ENCODE results near the gene SKOR2. TPM values are rescaled to one million over a fixed set of nuclear protein-coding genes. Genes with fewer than 3 reads are reported as not detected.

The SKOR2 gene
- not detected for total RNA-seq

- no peak within 1 kb of the TSS for H3K27ac ChIP-seq
Measured at GRCh38 chr18:47251289-47252120, at the start of gene SKOR2. TSS of gene SKOR2 (minus strand) at chr18:47251660. CDS start at chr18:47249183, 2,477 bp downstream.

GRCh38 chr18:47296462-47296861 is 45.0 kb upstream of the SKOR2 start:
- TF ChIP-seq, protein P1, sequence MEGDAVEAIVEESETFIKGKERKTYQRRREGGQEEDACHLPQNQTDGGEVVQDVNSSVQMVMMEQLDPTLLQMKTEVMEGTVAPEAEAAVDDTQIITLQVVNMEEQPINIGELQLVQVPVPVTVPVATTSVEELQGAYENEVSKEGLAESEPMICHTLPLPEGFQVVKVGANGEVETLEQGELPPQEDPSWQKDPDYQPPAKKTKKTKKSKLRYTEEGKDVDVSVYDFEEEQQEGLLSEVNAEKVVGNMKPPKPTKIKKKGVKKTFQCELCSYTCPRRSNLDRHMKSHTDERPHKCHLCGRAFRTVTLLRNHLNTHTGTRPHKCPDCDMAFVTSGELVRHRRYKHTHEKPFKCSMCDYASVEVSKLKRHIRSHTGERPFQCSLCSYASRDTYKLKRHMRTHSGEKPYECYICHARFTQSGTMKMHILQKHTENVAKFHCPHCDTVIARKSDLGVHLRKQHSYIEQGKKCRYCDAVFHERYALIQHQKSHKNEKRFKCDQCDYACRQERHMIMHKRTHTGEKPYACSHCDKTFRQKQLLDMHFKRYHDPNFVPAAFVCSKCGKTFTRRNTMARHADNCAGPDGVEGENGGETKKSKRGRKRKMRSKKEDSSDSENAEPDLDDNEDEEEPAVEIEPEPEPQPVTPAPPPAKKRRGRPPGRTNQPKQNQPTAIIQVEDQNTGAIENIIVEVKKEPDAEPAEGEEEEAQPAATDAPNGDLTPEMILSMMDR (IDR thresholded peaks at IDR 0.05 in 4 of 5, conservative IDR thresholded peaks at IDR 0.05 in 1 of 5): no peak
- no peak for TF ChIP-seq POLR2A (IDR thresholded peaks at IDR 0.05)
- Histone ChIP-seq H3K27me3 (peaks cover 0 to 5% (median 0%) of the 10 kb centered on the region in 3 donors), H3K27ac (no peak overlapping the region), H3K36me3 (no peaks in the 10 kb centered on the region), H3K4me1 (no peaks in the 10 kb centered on the region), H3K9me3 (no peaks in the 10 kb centered on the region), H3K4me3 (no peak overlapping the region)
- DNase-seq (no peak), ATAC-seq (no peak)
- intact Hi-C loops (cut with DNase I; ENCODE audit: low total_unique reads) (no loop called here), in situ Hi-C loops (cut with MboI; ENCODE audit: low sequenced_read_pairs in 4 of 4) (no loop called here)

More at GRCh38 chr18:47251289-47252120, at the start of gene SKOR2:
- intact Hi-C loops (cut with DNase I; ENCODE audit: low total_unique reads) (no loop called here), in situ Hi-C loops (cut with MboI; ENCODE audit: low sequenced_read_pairs in 4 of 4) (no loop called here)
- Histone ChIP-seq H3K9me3 (peaks cover 0 to 6% (median 0%) of the 10 kb centered on the region in 3 donors), H3K36me3 (no peaks in the 10 kb centered on the region), H3K27me3 (peaks cover 83 to 87% (median 85%) of the 10 kb centered on the region in 3 donors), H3K4me1 (no peaks in the 10 kb centered on the region), H3K4me3 (peak within 1 kb of the TSS in 1 of 4 donors; percentile 12)
- DNase-seq: no peak
- no peak for TF ChIP-seq POLR2A (IDR thresholded peaks at IDR 0.05)
- TF ChIP-seq, protein P1 (IDR thresholded peaks at IDR 0.05 in 4 of 5, conservative IDR thresholded peaks at IDR 0.05 in 1 of 5): no peak
- no peak for ATAC-seq

DNA sequence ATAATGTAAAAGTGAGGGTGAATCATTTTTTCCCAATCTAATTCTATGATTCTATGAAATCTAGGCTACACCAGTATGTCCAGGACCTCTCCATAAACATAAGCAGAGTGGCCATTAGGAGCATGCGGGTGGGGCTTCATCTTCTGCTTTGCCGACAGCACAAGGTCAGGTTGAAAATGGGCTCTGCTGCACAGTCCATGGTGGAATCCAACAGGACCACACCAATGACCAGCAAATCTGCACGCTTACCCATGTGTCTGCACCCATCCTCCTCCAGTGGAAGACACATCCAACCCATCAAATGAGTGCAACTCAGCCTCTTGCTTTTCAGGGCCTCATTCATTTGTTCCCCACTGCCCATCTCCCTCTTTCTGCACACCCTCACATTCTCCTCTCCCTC is 43.3 kb upstream of the SKOR2 start:
- H3K27me3 ChIP-seq: peaks cover 0 to 5% (median 0%) of the 10 kb centered on the region in 3 donors
- intact Hi-C loops (cut with DNase I; ENCODE audit: low total_unique reads) (no loop called here), in situ Hi-C loops (cut with MboI; ENCODE audit: low sequenced_read_pairs in 4 of 4) (no loop called here)
- no peak for ATAC-seq
- TF ChIP-seq, protein P1 (IDR thresholded peaks at IDR 0.05 in 4 of 5, conservative IDR thresholded peaks at IDR 0.05 in 1 of 5): no peak
- TF ChIP-seq POLR2A (IDR thresholded peaks at IDR 0.05): no peak
- H3K36me3 ChIP-seq: no peaks in the 10 kb centered on the region
- no peak overlapping the region for H3K4me3 ChIP-seq
- no peak overlapping the region for H3K27ac ChIP-seq
- H3K4me1 ChIP-seq: no peaks in the 10 kb centered on the region
- no peak for DNase-seq
- H3K9me3 ChIP-seq: no peaks in the 10 kb centered on the region

- Histone ChIP-seq H3K36me3 (no peaks in the 10 kb centered on the region), H3K4me1 (no peaks in the 10 kb centered on the region), H3K27me3 (peaks cover 0 to 5% (median 0%) of the 10 kb centered on the region in 3 donors)
Measured at GRCh38 chr18:47288741-47289140, 37.3 kb upstream of the SKOR2 start.

More at GRCh38 chr18:47288741-47289140, 37.3 kb upstream of the SKOR2 start:
- intact Hi-C loops (cut with DNase I; ENCODE audit: low total_unique reads): no loop called here
- no peak for ATAC-seq
- DNase-seq: no peak
- Histone ChIP-seq H3K9me3 (no peaks in the 10 kb centered on the region), H3K27ac (no peak overlapping the region), H3K4me3 (no peak overlapping the region)
- no peak for TF ChIP-seq POLR2A (IDR thresholded peaks at IDR 0.05)
- TF ChIP-seq, protein P1 (IDR thresholded peaks at IDR 0.05 in 4 of 5, conservative IDR thresholded peaks at IDR 0.05 in 1 of 5): no peak
- in situ Hi-C loops (cut with MboI; ENCODE audit: low sequenced_read_pairs in 4 of 4): no loop called here
